Stimulated activated naive CD8-positive, alpha-beta T cell treated with anti-CD3 and anti-CD28 coated beads, Interleukin-15, Interleukin-2, amounts not matched to agents 100 U/mL and 50 U/mL, for 24 hours (primary cell): Measurements from ENCODE around the gene BRIP1.
A peak's percentile ranks its signal among the peaks of the same experiment; 100 is the strongest.
"Not testable (repeated sequence)": the region's sequence is repeated elsewhere in the genome, so short reads cannot be mapped to it uniquely, and the experiment has no call there.

Experiments
- ATAC-seq: fragments of 150-1000 bp; cut with Tn5 transposase; one replicate; pipeline ENCODE4 v1.10.0; 2021
- DNase-seq: peaks from one replicate; pipeline ENCODE4 v3.0.0; 2021

Gene BRIP1

GRCh38 chr17:61862975-61863800 is at the start of gene BRIP1:
Gene BRIP1 (minus strand): TSS chr17:61863528. CDS start chr17:61861539, 1,989 bp downstream.
- DNase-seq (peak; percentile 92), ATAC-seq (peak; percentile 96)

GRCh38 chr17:61908292-61909037 is 45.1 kb upstream of the BRIP1 start:
- ATAC-seq (no peak), DNase-seq (no peak)

- ATAC-seq, result no peak
- DNase-seq, result no peak
Measured at GRCh38 chr17:61907361-61907760, 44.0 kb upstream of the BRIP1 start.

- DNase-seq (peak; percentile 8), ATAC-seq (peak; percentile 69)
Measured at GRCh38 chr17:61904094-61904710, 40.9 kb upstream of the BRIP1 start.

GRCh38 chr17:61903251-61903650 is 39.9 kb upstream of the BRIP1 start:
- no peak for DNase-seq
- no peak for ATAC-seq

GRCh38 chr17:61897548-61898180 is 34.3 kb upstream of the BRIP1 start:
- ATAC-seq (no peak), DNase-seq (no peak)

- ATAC-seq, result no peak
- DNase-seq, result no peak
Measured at GRCh38 chr17:61895391-61895790, 32.1 kb upstream of the BRIP1 start.

- not testable (repeated sequence) for ATAC-seq, DNase-seq
Measured at GRCh38 chr17:61894310-61894709, 31.0 kb upstream of the BRIP1 start.

- DNase-seq, ATAC-seq: not testable (repeated sequence)
Measured at GRCh38 chr17:61887733-61888132, 24.4 kb upstream of the BRIP1 start.

- not testable (repeated sequence) for ATAC-seq, DNase-seq
Measured at GRCh38 chr17:61885865-61886264, 22.5 kb upstream of the BRIP1 start.

GRCh38 chr17:61884864-61885263 is 21.5 kb upstream of the BRIP1 start:
- ATAC-seq, result no peak
- DNase-seq, result no peak

GRCh38 chr17:61880589-61881102 is 17.3 kb upstream of the BRIP1 start:
- no peak for DNase-seq
- ATAC-seq, result no peak

GRCh38 chr17:61878984-61879612 is 15.8 kb upstream of the BRIP1 start:
- DNase-seq (no peak), ATAC-seq (no peak)

GRCh38 chr17:61878520-61878919 is 15.2 kb upstream of the BRIP1 start:
- no peak for ATAC-seq
- DNase-seq, result no peak

- DNase-seq (no peak), ATAC-seq (no peak)
Measured at GRCh38 chr17:61877837-61878236, 14.5 kb upstream of the BRIP1 start.

GRCh38 chr17:61875804-61876203 is 12.5 kb upstream of the BRIP1 start:
- no peak for ATAC-seq
- DNase-seq, result no peak

GRCh38 chr17:61875285-61875684 is 12.0 kb upstream of the BRIP1 start:
- ATAC-seq (no peak), DNase-seq (no peak)

GRCh38 chr17:61874075-61874474 is 10.7 kb upstream of the BRIP1 start:
- no peak for ATAC-seq
- DNase-seq, result no peak

GRCh38 chr17:61872099-61872498 is 8.8 kb upstream of the BRIP1 start:
- no peak for ATAC-seq

GRCh38 chr17:61869138-61869537 is 5.8 kb upstream of the BRIP1 start:
- ATAC-seq, result no peak
- DNase-seq, result no peak

More at GRCh38 chr17:61872099-61872498, 8.8 kb upstream of the BRIP1 start:
- DNase-seq, result no peak

GRCh38 chr17:61868074-61868473 is 4.7 kb upstream of the BRIP1 start:
- DNase-seq (no peak), ATAC-seq (no peak)

GRCh38 chr17:61867033-61867432 is 3.7 kb upstream of the BRIP1 start:
- no peak for DNase-seq
- ATAC-seq, result no peak
